Measurements from ENCODE around the gene TUBB3.

Gene TUBB3

DNA sequence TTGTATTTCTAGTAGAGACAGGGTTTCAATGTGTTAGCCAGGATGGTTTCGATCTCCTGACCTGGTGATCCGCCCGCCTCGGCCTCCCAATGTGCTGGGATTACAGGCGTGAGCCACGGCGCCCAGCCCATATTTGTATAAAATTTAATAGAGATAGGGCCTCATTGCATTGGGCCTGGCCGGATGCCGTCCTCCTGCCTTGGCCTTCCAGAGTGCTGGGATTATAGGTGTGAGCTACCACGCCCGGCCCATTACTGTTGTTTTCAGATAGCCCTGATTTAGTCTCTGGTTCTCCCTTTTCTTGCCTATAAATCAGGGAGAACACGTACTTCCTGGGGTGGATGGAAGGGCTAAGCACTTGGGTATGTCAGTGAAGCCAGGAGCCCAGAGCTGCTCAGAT is 28.9 kb downstream of the TUBB3 start:
- TF ChIP-seq, protein P1, sequence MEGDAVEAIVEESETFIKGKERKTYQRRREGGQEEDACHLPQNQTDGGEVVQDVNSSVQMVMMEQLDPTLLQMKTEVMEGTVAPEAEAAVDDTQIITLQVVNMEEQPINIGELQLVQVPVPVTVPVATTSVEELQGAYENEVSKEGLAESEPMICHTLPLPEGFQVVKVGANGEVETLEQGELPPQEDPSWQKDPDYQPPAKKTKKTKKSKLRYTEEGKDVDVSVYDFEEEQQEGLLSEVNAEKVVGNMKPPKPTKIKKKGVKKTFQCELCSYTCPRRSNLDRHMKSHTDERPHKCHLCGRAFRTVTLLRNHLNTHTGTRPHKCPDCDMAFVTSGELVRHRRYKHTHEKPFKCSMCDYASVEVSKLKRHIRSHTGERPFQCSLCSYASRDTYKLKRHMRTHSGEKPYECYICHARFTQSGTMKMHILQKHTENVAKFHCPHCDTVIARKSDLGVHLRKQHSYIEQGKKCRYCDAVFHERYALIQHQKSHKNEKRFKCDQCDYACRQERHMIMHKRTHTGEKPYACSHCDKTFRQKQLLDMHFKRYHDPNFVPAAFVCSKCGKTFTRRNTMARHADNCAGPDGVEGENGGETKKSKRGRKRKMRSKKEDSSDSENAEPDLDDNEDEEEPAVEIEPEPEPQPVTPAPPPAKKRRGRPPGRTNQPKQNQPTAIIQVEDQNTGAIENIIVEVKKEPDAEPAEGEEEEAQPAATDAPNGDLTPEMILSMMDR (IDR thresholded peaks at IDR 0.05), result no peak
- H3K4me3 ChIP-seq (ENCODE audit: low read depth in 1 of 2, low read length in 1 of 2), result no peak overlapping the region
- peaks cover 17% of the 10 kb centered on the region for H3K36me3 ChIP-seq
- H3K27me3 ChIP-seq, result peaks cover 14% of the 10 kb centered on the region
- H3K27ac ChIP-seq, result no peak overlapping the region
- peaks cover 34 to 64% of the 10 kb centered on the region in 2 experiments for H3K4me1 ChIP-seq (ENCODE audit: control insufficient read depth in 1 of 2, insufficient read depth in 1 of 2, low read depth in 1 of 2, low read length in 1 of 2)
- no peaks in the 10 kb centered on the region for H3K9me3 ChIP-seq

DNA sequence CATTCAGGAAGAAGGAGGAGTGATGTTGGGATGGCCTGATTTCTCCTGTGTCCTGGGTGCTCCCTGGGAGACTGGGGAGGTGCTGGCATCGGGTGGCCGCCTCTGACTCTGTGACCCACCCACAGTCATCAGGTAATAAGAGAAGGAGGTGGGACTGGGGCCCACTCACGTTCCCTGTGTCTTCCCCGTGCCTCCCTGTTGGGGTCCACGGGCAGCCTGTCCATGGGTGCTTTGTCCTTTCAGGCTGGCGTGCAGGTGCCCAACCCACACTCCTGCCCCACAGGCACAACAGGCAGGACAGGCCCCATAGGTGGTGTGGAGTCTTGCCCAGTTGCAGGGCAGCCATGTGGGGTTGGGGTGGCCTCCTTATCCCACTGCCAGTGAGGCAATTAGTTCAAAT is 29.4 kb downstream of the TUBB3 start:
- Histone ChIP-seq H3K27ac (no peak overlapping the region), H3K9me3 (no peaks in the 10 kb centered on the region), H3K4me1 (ENCODE audit: control insufficient read depth in 1 of 2, insufficient read depth in 1 of 2, low read depth in 1 of 2, low read length in 1 of 2) (peaks cover 38 to 67% of the 10 kb centered on the region in 2 experiments), H3K36me3 (peaks cover 18% of the 10 kb centered on the region), H3K4me3 (ENCODE audit: low read depth in 1 of 2, low read length in 1 of 2) (no peak overlapping the region), H3K27me3 (peaks cover 9% of the 10 kb centered on the region)
- TF ChIP-seq, protein P1 (IDR thresholded peaks at IDR 0.05), result no peak

DNA sequence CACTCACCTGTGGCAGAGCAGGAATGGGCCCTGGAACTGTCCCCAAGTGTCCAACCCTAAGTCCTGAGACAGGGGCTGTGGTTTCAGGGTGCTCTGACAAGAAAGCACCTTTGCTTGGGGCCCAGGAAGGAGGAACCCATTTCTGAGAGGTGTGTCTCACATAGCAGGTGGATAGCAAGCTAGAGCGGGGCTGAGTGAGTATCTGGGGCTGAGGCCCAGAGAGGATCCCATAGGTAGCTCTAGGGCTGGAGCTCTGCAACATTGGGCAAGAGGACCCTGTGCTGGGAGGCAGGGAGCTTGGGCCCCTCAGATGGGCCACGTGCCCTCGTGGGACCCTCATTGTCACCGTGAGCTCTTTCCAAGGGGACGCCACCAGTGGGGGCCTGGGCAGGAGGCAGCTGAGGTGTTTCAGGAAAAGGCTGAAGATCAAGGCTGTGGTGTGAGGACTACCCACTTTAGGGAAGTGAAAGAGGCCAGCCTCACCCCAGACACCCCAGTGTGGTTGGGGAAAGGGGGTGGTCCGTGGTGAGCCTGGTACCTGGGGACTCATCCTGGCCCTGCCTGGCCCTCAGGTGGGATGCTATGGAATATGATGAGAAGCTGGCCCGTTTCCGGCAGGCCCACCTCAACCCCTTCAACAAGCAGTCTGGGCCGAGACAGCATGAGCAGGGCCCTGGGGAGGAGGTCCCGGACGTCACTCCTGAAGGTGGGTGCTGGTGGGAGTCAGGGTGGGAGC is 30.7 kb downstream of the TUBB3 start:
- Histone ChIP-seq H3K4me1 (ENCODE audit: control insufficient read depth in 1 of 2, insufficient read depth in 1 of 2, low read depth in 1 of 2, low read length in 1 of 2) (peaks cover 45 to 71% of the 10 kb centered on the region in 2 experiments), H3K36me3 (peaks cover 30% of the 10 kb centered on the region), H3K9me3 (no peaks in the 10 kb centered on the region), H3K27ac (peak overlapping the region; percentile 8), H3K4me3 (ENCODE audit: low read depth in 1 of 2, low read length in 1 of 2) (no peak overlapping the region), H3K27me3 (no peaks in the 10 kb centered on the region)
- TF ChIP-seq, protein P1 (IDR thresholded peaks at IDR 0.05), result no peak

DNA sequence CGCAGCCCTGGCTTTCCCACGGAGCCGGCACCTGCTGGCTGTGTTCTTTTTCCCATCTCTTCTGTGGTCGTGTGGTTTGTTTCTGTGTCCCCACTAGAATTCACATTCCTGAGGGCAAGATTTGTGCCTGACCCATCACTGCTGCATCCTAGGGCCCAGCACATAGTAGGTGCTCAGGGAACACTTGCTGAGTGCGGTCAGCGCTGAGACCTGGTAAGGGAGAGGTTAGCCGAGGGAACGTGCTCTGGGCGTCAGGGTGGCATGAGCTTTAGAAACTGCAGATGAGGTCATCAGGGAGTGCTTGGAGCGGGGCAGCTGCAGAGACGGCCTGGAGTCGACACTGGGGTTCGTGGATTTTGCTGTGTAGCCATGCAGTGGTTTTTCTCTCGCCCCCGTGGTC is 31.3 kb downstream of the TUBB3 start:
- Histone ChIP-seq H3K36me3 (peaks cover 36% of the 10 kb centered on the region), H3K9me3 (no peaks in the 10 kb centered on the region), H3K27ac (no peak overlapping the region), H3K4me3 (ENCODE audit: low read depth in 1 of 2, low read length in 1 of 2) (no peak overlapping the region), H3K27me3 (no peaks in the 10 kb centered on the region), H3K4me1 (ENCODE audit: control insufficient read depth in 1 of 2, insufficient read depth in 1 of 2, low read depth in 1 of 2, low read length in 1 of 2) (peaks cover 48 to 74% of the 10 kb centered on the region in 2 experiments)
- TF ChIP-seq, protein P1 (IDR thresholded peaks at IDR 0.05), result no peak

DNA sequence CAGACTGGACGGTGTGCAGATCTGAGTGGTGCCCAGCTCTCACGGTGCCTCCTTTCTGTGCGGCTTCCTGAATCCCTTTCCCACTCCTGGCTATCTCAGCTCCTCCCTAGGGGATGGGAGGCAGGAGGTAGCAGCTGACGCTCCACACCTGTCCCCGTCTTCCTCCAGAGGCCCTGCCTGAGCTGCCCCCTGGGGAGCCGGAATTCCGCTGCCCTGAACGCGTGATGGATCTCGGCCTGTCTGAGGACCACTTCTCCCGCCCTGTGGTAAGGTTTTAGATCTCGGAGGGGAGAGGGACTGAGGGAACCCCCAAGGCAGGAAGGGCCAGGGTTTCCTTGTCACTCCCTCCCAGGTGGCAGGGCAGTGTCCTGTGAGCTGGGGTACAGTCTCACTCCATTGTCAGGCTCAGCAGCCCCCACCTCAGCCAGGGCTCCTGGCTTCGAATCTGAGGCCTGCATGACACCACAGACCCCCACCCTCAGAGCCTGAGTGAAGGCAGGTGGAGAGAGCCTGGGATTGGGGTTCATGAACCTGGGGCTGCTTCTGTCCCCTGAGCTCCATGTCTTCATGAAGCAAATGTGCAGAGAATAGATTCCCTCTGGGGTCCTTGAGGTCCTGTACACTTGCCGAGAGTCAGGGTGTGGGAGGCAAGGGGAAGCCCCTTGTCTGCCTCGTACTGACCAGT is 32.0 kb downstream of the TUBB3 start:
- H3K4me1 ChIP-seq (ENCODE audit: control insufficient read depth in 1 of 2, insufficient read depth in 1 of 2, low read depth in 1 of 2, low read length in 1 of 2), result peaks cover 48 to 74% of the 10 kb centered on the region in 2 experiments
- TF ChIP-seq, protein P1 (IDR thresholded peaks at IDR 0.05), result no peak
- H3K27me3 ChIP-seq, result no peaks in the 10 kb centered on the region
- peak overlapping the region in 1 of 2 experiments; percentile 92 for H3K4me3 ChIP-seq (ENCODE audit: low read depth in 1 of 2, low read length in 1 of 2)
- H3K27ac ChIP-seq, result peak overlapping the region; percentile 98
- H3K36me3 ChIP-seq, result peaks cover 43% of the 10 kb centered on the region
- H3K9me3 ChIP-seq, result no peaks in the 10 kb centered on the region

All from neutrophil (primary cell).